IPS-15b (cell line): ENCODE measurements around the gene PDCD5.

Experiments used
- H3K27me3 ChIP-seq: one replicate; pipeline ENCODE4 v1.6.1; 2013; ENCODE audit warnings: low read length; ENCODE audit not compliant: control insufficient read depth, insufficient read depth
- H3K36me3 ChIP-seq: one replicate; pipeline ENCODE4 v1.6.1; 2013; ENCODE audit warnings: low read length; ENCODE audit not compliant: control insufficient read depth, insufficient read depth
- H3K4me1 ChIP-seq: one replicate; pipeline ENCODE4 v1.6.1; 2013; ENCODE audit warnings: mild to moderate bottlenecking, low read length; ENCODE audit not compliant: control insufficient read depth, insufficient read depth
- H3K4me3 ChIP-seq: one replicate; pipeline ENCODE4 v1.5.1; 2013; ENCODE audit warnings: low read depth, low read length
- H3K9ac ChIP-seq: one replicate; pipeline ENCODE4 v1.6.1; 2013; ENCODE audit warnings: low read depth, mild to moderate bottlenecking, low read length
- H3K9me3 ChIP-seq: one replicate; pipeline ENCODE4 v1.6.1; 2013; ENCODE audit warnings: mild to moderate bottlenecking, low read length; ENCODE audit not compliant: control insufficient read depth, insufficient read depth

Gene PDCD5

DNA sequence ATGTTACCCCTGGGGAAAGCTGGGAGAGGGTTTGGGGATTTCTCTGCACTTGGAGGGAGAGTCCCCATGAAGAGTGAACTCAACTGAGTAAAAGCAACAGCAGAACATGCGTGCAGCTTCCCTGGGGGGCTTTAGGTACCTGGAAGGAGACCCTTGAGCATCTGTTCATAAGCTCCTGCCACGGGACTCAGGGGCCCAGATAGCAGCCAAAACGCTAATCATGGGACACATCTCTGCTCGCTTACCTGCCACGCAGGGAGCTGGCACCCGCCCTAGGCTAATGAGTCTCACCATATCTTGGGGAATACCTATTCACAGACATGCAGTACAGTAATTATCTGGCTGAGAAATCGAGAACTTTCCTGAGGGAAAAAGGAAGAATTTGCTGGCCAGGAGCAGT, 33.9 kb downstream of the PDCD5 start:
- Histone ChIP-seq H3K9ac (no peak overlapping the region), H3K27me3 (no peaks in the 10 kb centered on the region), H3K36me3 (peaks cover 43% of the 10 kb centered on the region), H3K4me3 (no peak overlapping the region), H3K4me1 (no peaks in the 10 kb centered on the region), H3K9me3 (no peaks in the 10 kb centered on the region)

DNA sequence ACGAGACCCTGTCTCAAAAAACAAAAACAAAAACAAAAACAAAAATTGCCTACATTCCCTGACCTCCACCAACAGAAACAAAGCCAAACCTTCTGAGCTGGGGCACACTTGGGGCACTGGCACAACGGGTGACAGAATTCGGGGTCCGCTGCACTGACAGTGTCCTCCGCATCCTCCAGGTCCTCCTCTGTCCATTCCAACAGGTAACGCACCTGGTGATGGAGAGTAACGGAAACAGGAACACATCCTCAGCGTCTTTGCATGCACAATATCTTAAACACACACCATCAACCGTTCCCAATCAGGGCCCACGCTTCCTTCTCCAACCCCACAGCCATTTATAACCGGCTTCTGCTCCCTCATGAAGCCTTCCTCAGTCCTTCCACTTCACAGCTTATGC, 34.6 kb downstream of the PDCD5 start:
- no peak overlapping the region for H3K9ac ChIP-seq
- no peaks in the 10 kb centered on the region for H3K9me3 ChIP-seq
- H3K4me3 ChIP-seq = no peak overlapping the region
- no peaks in the 10 kb centered on the region for H3K4me1 ChIP-seq
- H3K27me3 ChIP-seq = no peaks in the 10 kb centered on the region
- H3K36me3 ChIP-seq = peaks cover 43% of the 10 kb centered on the region

DNA sequence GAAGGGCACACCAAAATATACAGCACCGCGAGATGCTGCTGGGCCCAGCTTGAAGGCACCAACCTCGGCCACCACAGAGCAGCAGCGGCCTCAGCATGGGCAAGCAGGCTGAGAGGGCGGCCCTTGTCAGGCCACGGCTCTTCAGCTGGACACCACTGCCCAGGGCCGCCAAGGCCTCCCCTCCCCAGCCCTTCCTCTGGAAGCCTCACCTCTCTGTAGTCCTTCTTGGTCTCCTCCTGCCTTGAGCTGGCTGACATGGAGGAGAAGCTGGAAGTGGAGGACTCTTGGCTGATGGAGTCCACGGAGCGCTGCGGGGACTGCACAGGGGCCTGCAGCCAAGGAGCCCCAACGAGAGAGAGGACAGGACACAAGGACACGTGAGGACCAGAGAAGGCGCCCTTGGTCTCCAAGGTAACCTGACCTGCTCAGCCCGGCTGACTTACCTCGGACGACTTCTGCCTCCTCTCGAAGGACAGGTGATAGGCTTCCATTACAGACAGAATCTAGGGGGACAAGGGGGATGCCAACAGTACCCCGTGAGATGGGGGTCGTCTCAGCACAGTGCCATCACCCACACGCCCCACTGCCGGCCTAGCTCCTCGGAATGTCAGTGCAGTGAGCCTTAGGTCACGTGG, 38.2 kb downstream of the PDCD5 start:
- H3K4me3 ChIP-seq = no peak overlapping the region
- H3K27me3 ChIP-seq = no peaks in the 10 kb centered on the region
- H3K36me3 ChIP-seq = peaks cover 54% of the 10 kb centered on the region
- H3K4me1 ChIP-seq = no peaks in the 10 kb centered on the region
- no peaks in the 10 kb centered on the region for H3K9me3 ChIP-seq
- no peak overlapping the region for H3K9ac ChIP-seq

DNA sequence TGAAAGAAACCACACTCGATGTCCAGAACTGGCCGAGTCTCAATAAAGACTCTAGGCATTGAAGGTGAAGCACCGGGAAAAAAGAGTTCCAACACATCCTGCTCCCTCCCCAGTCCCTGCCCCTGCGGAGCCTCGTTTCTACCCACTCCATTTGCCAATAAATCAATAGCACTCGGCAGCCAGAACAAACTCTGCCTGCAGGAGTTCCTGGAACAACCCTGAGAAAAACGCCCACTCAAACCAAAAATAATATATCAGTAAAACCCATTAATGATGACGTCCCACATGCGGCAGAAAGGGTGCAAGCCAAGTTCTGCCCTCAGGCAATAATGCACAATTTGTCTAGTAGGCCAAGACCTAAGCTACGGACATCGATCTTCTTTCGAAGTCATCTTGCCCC, 41.0 kb downstream of the PDCD5 start:
- H3K27me3 ChIP-seq = no peaks in the 10 kb centered on the region
- peaks cover 46% of the 10 kb centered on the region for H3K36me3 ChIP-seq
- H3K4me1 ChIP-seq = no peaks in the 10 kb centered on the region
- no peaks in the 10 kb centered on the region for H3K9me3 ChIP-seq
- H3K4me3 ChIP-seq = no peak overlapping the region
- no peak overlapping the region for H3K9ac ChIP-seq

DNA sequence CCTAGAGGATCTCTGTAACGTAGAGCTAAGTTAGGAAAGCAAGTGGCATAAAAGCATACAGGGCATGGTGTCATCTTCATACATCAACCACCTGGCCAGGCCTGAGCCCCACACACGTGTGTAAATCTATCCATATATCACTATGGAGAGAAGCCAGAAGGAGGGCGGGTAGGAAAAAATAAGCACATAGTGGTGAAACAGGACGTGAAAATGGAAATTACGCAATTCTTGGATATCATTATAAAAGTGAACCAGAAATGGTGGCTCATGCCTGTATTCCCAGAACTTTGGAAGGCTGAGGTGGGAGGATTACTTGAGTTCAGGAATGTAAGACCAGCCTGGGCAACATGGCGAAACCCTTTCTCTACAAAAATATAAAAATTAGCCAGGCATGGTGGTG, 43.4 kb downstream of the PDCD5 start:
- Histone ChIP-seq H3K9ac (no peak overlapping the region), H3K4me1 (no peaks in the 10 kb centered on the region), H3K36me3 (peaks cover 47% of the 10 kb centered on the region), H3K9me3 (no peaks in the 10 kb centered on the region), H3K27me3 (no peaks in the 10 kb centered on the region), H3K4me3 (no peak overlapping the region)

DNA sequence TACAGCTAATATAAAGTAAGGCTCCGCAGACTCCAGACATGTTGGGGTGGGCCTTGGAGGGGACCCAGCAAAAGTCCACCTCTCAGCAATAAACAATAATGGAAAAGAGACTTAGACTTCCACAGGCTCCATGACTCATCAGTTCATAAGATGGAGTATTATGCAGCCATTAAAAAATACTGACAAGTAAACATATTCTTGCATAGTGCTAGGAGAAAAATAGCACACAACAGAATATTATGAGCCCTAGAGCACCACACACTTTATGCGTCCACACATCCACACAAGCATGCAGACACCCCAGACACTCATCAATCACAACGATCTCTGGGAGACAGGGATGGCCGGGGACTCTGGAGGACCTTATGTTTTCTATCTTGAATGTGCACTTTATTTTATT, 46.0 kb downstream of the PDCD5 start:
- Histone ChIP-seq H3K4me3 (no peak overlapping the region), H3K9me3 (no peaks in the 10 kb centered on the region), H3K27me3 (no peaks in the 10 kb centered on the region), H3K36me3 (peaks cover 38% of the 10 kb centered on the region), H3K9ac (no peak overlapping the region), H3K4me1 (no peaks in the 10 kb centered on the region)

DNA sequence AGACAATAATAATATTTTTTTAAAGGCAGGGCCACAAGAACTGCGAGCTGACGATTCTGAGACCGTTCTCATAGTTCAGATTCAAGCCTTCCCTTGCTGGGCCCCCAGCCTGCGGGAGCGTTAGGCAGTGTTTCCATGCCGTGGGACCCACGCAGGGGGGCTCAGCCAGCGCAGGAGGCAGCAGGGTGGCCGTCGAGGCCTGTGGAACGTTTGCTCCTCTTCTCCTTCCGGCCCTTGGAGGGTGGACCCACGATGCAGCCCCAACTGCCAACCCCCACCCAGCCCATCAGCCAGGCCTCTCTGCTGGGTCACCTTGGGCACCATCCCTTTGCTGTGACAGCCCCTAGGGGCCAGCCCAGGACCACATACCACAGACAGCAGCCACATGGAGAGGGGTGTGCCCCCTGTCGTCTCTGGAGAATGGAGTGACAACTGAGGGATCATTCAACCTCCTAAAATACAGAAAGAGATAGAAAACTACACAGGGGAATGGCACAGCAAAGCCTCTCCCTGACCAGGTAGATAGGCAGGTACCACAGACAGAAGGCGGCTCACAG, 46.8 kb downstream of the PDCD5 start:
- no peak overlapping the region for H3K4me3 ChIP-seq
- no peaks in the 10 kb centered on the region for H3K4me1 ChIP-seq
- H3K27me3 ChIP-seq = no peaks in the 10 kb centered on the region
- no peak overlapping the region for H3K9ac ChIP-seq
- H3K36me3 ChIP-seq = peaks cover 32% of the 10 kb centered on the region
- no peaks in the 10 kb centered on the region for H3K9me3 ChIP-seq

DNA sequence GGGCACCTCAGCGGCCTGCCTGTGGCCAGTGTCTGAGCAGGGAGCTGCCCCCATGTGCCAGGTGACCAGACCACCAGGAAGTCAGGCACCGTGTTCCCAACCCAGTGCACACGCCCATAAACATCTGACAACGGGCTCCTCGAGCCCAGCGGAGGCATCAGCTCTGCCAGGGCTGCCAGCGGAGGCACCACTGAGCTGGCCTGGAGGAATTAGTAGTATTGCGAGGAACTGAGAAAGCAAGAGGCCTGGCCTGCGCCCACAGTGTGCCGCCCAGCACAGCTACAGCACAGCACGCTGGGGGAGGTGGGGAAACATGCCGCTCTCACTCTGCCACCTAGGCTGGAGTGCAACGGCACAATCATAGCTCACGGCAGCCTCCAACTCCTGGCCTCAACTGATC, 49.3 kb downstream of the PDCD5 start:
- H3K27me3 ChIP-seq = no peaks in the 10 kb centered on the region
- no peak overlapping the region for H3K4me3 ChIP-seq
- no peak overlapping the region for H3K9ac ChIP-seq
- no peaks in the 10 kb centered on the region for H3K9me3 ChIP-seq
- H3K4me1 ChIP-seq = no peaks in the 10 kb centered on the region
- H3K36me3 ChIP-seq = peaks cover 27% of the 10 kb centered on the region

DNA sequence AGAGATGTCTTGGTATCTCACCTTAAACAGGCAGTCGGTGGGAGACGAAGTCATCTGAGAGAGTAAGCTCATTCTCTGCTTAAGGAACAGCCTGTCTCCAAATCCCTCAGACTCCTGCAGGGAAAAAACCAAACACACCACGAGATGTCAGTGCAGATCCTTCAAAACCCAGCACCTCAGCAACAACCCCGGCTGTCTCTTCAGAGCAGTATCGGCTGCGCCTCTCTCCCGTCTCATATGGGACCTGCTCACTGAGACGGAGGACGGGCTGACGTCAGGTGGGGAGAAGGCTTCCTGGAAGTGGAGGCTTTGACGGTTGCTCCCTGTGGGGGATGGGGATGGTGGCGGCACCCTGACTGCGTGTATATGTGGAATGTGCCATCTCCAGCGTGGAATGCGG, 50.4 kb downstream of the PDCD5 start:
- H3K4me3 ChIP-seq = no peak overlapping the region
- no peaks in the 10 kb centered on the region for H3K9me3 ChIP-seq

More for the DNA sequence above, 50.4 kb downstream of the PDCD5 start:
- no peaks in the 10 kb centered on the region for H3K27me3 ChIP-seq
- no peak overlapping the region for H3K9ac ChIP-seq
- peaks cover 21% of the 10 kb centered on the region for H3K36me3 ChIP-seq
- H3K4me1 ChIP-seq = no peaks in the 10 kb centered on the region
